ENCODE data around the gene GNA12. TPM values are rescaled to one million over a fixed set of nuclear protein-coding genes. Genes with fewer than 3 reads are reported as not detected.

GNA12 gene
- total and polyA plus RNA-seq, 9 of the 15 experiments (the other 6 are each of a cell fraction or from before 2014, with no cell fraction given): 0.65 to 32.7 (median 9.6) TPM

GRCh38 chr7:2680792-2681490 is 163.2 kb downstream of the GNA12 start:
- BruUV-seq (replicated peaks): no TSS peak
- no peak overlapping the region for H3K4me2 ChIP-seq (ENCODE audit: insufficient read depth, low read length)
- DNase-seq (ENCODE audit: extremely low read depth in 1 of 4, low spot score in 3 of 4): peak; percentile 82 to 85 (median 84)
- peaks cover 0 to 27% of the 10 kb centered on the region in 2 experiments; a peak in 2 of 5 replicates for H3K4me1 ChIP-seq (replicated peaks in 1 of 2; ENCODE audit: control insufficient read depth in 2 of 2, insufficient read depth in 2 of 2, low read length in 2 of 2)
- no peaks in the 10 kb centered on the region for H3K9me3 ChIP-seq (replicated peaks; ENCODE audit: control insufficient read depth, insufficient read depth, low read depth, low read length)
- no peak overlapping the region; a peak in 1 of 4 replicates for H3K9ac ChIP-seq (ENCODE audit: insufficient read depth in 1 of 2, low read depth in 2 of 2, low read length in 2 of 2)
- no peak overlapping the region for H2AFZ ChIP-seq (ENCODE audit: low read depth, low read length)
- H3K36me3 ChIP-seq (ENCODE audit: control insufficient read depth, insufficient read depth, low read length): no peaks in the 10 kb centered on the region
- POLR2A ChIA-PET: no interaction called here
- intact Hi-C loops (cut with micrococcal nuclease): loop anchor here (10.0 kb wide), 1 partner anchor 116 kb away; no protein-coding TSS in a partner anchor
- no peaks in the 10 kb centered on the region for H3K9me1 ChIP-seq (ENCODE audit: control insufficient read depth, insufficient read depth, low read length)
- WGBS (ENCODE audit: insufficient coverage, low coverage, missing lambda C conversion rate): 5% methylated on average over 25 of the region's 27 CpGs
- peaks cover 14 to 45% of the 10 kb centered on the region in 2 experiments; a peak in 3 of 5 replicates for H3K27me3 ChIP-seq (ENCODE audit: control insufficient read depth in 2 of 2, insufficient read depth in 2 of 2, low read length in 2 of 2)
- no peak overlapping the region for H3K4me3 ChIP-seq
- no peak overlapping the region for H3K27ac ChIP-seq (ENCODE audit: extremely low read depth, low read depth, low read length)
- H3K79me2 ChIP-seq (ENCODE audit: control insufficient read depth, insufficient read depth, low read length): no peaks in the 10 kb centered on the region
- in situ Hi-C loops (cut with MboI): no loop called here
- FAIRE-seq: peak; percentile 93
- H4K20me1 ChIP-seq (replicated peaks; ENCODE audit: control insufficient read depth, insufficient read depth, low read length): no peaks in the 10 kb centered on the region; the same call in 1 of the 2 replicates
- ATAC-seq: peak; percentile 94
- CTCF ChIA-PET (ENCODE audit: low intra/inter-chr PET ratio): interaction anchor here (0.6 to 1.3 kb wide), 4 partner anchors 154 to 673 kb away, joined by 3 to 5 read pairs (median 4); no protein-coding TSS in a partner anchor
- TF ChIP-seq ZNF507 (tag; conservative IDR thresholded peaks at IDR 0.05) (no peak), ZNF57 (CRISPR knock-in tag; IDR thresholded peaks at IDR 0.05) (no peak), ZKSCAN8 (CRISPR knock-in tag; IDR thresholded peaks at IDR 0.05) (peak; percentile 98), ZBTB49 (CRISPR knock-in tag; IDR thresholded peaks at IDR 0.05; ENCODE audit: borderline replicate concordance) (no peak), STAG1 (CRISPR knock-in tag; IDR thresholded peaks at IDR 0.05; ENCODE audit: borderline replicate concordance) (peak; percentile 89), ZNF311 (CRISPR knock-in tag; IDR thresholded peaks at IDR 0.05) (no peak), SAFB (IDR thresholded peaks at IDR 0.05; ENCODE audit: borderline replicate concordance, low read depth, low read length) (no peak), POU5F1 (IDR thresholded peaks at IDR 0.05; ENCODE audit: borderline replicate concordance, low read depth, low read length, partially characterized antibody) (no peak), TAF15 (IDR thresholded peaks at IDR 0.05; ENCODE audit: low read depth, low read length) (no peak), ADNP (tag; IDR thresholded peaks at IDR 0.05) (no peak), FOXA3 (CRISPR knock-in tag; conservative IDR thresholded peaks at IDR 0.05 in 1 of 2, IDR thresholded peaks at IDR 0.05 in 1 of 2) (no peak), NONO (IDR thresholded peaks at IDR 0.05; ENCODE audit: low read depth in 2 of 2, low read length in 1 of 2) (no peak), ZBTB7A (IDR thresholded peaks at IDR 0.05; ENCODE audit: borderline replicate concordance, control insufficient read depth, low read depth, low read length) (no peak)
- TF ChIP-seq, protein P1, sequence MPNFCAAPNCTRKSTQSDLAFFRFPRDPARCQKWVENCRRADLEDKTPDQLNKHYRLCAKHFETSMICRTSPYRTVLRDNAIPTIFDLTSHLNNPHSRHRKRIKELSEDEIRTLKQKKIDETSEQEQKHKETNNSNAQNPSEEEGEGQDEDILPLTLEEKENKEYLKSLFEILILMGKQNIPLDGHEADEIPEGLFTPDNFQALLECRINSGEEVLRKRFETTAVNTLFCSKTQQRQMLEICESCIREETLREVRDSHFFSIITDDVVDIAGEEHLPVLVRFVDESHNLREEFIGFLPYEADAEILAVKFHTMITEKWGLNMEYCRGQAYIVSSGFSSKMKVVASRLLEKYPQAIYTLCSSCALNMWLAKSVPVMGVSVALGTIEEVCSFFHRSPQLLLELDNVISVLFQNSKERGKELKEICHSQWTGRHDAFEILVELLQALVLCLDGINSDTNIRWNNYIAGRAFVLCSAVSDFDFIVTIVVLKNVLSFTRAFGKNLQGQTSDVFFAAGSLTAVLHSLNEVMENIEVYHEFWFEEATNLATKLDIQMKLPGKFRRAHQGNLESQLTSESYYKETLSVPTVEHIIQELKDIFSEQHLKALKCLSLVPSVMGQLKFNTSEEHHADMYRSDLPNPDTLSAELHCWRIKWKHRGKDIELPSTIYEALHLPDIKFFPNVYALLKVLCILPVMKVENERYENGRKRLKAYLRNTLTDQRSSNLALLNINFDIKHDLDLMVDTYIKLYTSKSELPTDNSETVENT (CRISPR knock-in tag; IDR thresholded peaks at IDR 0.05): no peak
- TF ChIP-seq, protein P2, sequence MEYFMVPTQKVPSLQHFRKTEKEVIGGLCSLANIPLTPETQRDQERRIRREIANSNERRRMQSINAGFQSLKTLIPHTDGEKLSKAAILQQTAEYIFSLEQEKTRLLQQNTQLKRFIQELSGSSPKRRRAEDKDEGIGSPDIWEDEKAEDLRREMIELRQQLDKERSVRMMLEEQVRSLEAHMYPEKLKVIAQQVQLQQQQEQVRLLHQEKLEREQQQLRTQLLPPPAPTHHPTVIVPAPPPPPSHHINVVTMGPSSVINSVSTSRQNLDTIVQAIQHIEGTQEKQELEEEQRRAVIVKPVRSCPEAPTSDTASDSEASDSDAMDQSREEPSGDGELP (CRISPR knock-in tag; IDR thresholded peaks at IDR 0.05; ENCODE audit: borderline replicate concordance): peak; percentile 40; the same call in 1 of the 2 replicates

Measured in K562 (cell line).